Measurements from ENCODE around the gene RUSC1.
"Not testable (repeated sequence)": the region's sequence is repeated elsewhere in the genome, so short reads cannot be mapped to it uniquely, and the experiment has no call there.

RUSC1 gene

GRCh38 chr1:155326020-155326526 is 5.4 kb downstream of the RUSC1 start:
- Histone ChIP-seq H3K4me3 (ENCODE audit: low read length) (no peak overlapping the region), H3K18ac (ENCODE audit: low read length) (no peak overlapping the region), H2AK5ac (ENCODE audit: low read length) (no peak overlapping the region), H3K4me1 (ENCODE audit: control insufficient read depth, low read depth, low read length) (peaks cover 6% of the 10 kb centered on the region), H2BK120ac (ENCODE audit: low read depth, low read length) (no peak overlapping the region), H2BK5ac (ENCODE audit: low read length) (no peak overlapping the region), H4K5ac (ENCODE audit: low read length) (no peak overlapping the region), H2BK15ac (replicated peaks; ENCODE audit: low read depth) (no peak overlapping the region), H3K23ac (ENCODE audit: low read length) (no peak overlapping the region), H3K36me3 (ENCODE audit: control insufficient read depth, insufficient read depth, low read length) (peaks cover 7% of the 10 kb centered on the region), H3K4ac (ENCODE audit: low read depth, low read length) (no peak overlapping the region), H3K56ac (ENCODE audit: low read length) (peak overlapping the region; percentile 95), H3K9ac (ENCODE audit: low read length) (peak overlapping the region; percentile 93), H4K8ac (ENCODE audit: low read depth, low read length) (no peak overlapping the region), H3K79me2 (ENCODE audit: control insufficient read depth, insufficient read depth, low read length) (no peaks in the 10 kb centered on the region), H3K27ac (ENCODE audit: low read depth, low read length) (no peak overlapping the region), H3K4me2 (ENCODE audit: low read length) (no peak overlapping the region), H3K27me3 (ENCODE audit: insufficient read depth, low read length, poor library complexity) (no peaks in the 10 kb centered on the region), H3K79me1 (ENCODE audit: low read length) (peaks cover 4% of the 10 kb centered on the region)
- no CpG with 5 or more reads among the region's 6 CpGs for WGBS (ENCODE audit: extremely low coverage, insufficient coverage, low lambda C conversion rate)
- no peak for DNase-seq

DNA sequence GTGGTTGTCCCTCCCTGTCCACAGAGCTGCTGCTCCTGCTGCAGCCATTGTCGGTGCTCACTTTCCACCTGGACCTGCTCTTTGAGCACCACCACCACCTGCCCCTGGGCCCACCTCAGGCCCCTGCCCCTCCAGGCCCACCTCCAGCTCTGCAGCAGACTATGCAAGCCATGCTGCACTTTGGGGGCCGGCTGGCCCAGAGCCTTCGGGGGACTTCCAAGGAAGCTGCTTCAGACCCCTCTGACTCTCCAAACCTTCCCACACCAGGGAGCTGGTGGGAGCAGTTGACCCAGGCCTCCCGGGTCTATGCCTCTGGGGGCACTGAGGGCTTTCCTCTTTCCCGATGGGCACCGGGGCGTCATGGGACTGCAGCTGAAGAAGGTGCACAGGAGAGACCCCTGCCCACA is 5.9 kb downstream of the RUSC1 start:
- H3K4me3 ChIP-seq (ENCODE audit: low read length), result no peak overlapping the region
- no peak overlapping the region for H2AK5ac ChIP-seq (ENCODE audit: low read length)
- DNase-seq, result no peak
- no peak overlapping the region for H3K27ac ChIP-seq (ENCODE audit: low read depth, low read length)
- H3K36me3 ChIP-seq (ENCODE audit: control insufficient read depth, insufficient read depth, low read length), result peaks cover 7% of the 10 kb centered on the region
- no peak overlapping the region for H2BK15ac ChIP-seq (replicated peaks; ENCODE audit: low read depth)
- no peak overlapping the region for H4K8ac ChIP-seq (ENCODE audit: low read depth, low read length)
- no peaks in the 10 kb centered on the region for H3K79me2 ChIP-seq (ENCODE audit: control insufficient read depth, insufficient read depth, low read length)
- no peak overlapping the region for H2BK5ac ChIP-seq (ENCODE audit: low read length)
- no peak overlapping the region for H3K4me2 ChIP-seq (ENCODE audit: low read length)
- no peak overlapping the region for H4K5ac ChIP-seq (ENCODE audit: low read length)
- no peak overlapping the region for H3K9ac ChIP-seq (ENCODE audit: low read length)
- no peak overlapping the region for H3K56ac ChIP-seq (ENCODE audit: low read length)
- H3K23ac ChIP-seq (ENCODE audit: low read length), result no peak overlapping the region
- H2BK120ac ChIP-seq (ENCODE audit: low read depth, low read length), result no peak overlapping the region
- no peaks in the 10 kb centered on the region for H3K27me3 ChIP-seq (ENCODE audit: insufficient read depth, low read length, poor library complexity)
- H3K4ac ChIP-seq (ENCODE audit: low read depth, low read length), result no peak overlapping the region
- no peak overlapping the region for H3K18ac ChIP-seq (ENCODE audit: low read length)
- H3K79me1 ChIP-seq (ENCODE audit: low read length), result peaks cover 4% of the 10 kb centered on the region
- WGBS (ENCODE audit: extremely low coverage, insufficient coverage, low lambda C conversion rate), result no CpG with 5 or more reads among the region's 7 CpGs
- peaks cover 6% of the 10 kb centered on the region for H3K4me1 ChIP-seq (ENCODE audit: control insufficient read depth, low read depth, low read length)

GRCh38 chr1:155327981-155328380 is 7.3 kb downstream of the RUSC1 start:
- Histone ChIP-seq H3K4ac (ENCODE audit: low read depth, low read length) (no peak overlapping the region), H3K27me3 (ENCODE audit: insufficient read depth, low read length, poor library complexity) (no peaks in the 10 kb centered on the region), H3K4me3 (ENCODE audit: low read length) (no peak overlapping the region), H2AK5ac (ENCODE audit: low read length) (no peak overlapping the region), H2BK5ac (ENCODE audit: low read length) (no peak overlapping the region), H3K79me1 (ENCODE audit: low read length) (peaks cover 4% of the 10 kb centered on the region), H3K4me1 (ENCODE audit: control insufficient read depth, low read depth, low read length) (peaks cover 2% of the 10 kb centered on the region), H3K18ac (ENCODE audit: low read length) (no peak overlapping the region), H4K5ac (ENCODE audit: low read length) (no peak overlapping the region), H2BK120ac (ENCODE audit: low read depth, low read length) (no peak overlapping the region), H2BK15ac (replicated peaks; ENCODE audit: low read depth) (no peak overlapping the region), H3K56ac (ENCODE audit: low read length) (no peak overlapping the region), H4K8ac (ENCODE audit: low read depth, low read length) (no peak overlapping the region), H3K79me2 (ENCODE audit: control insufficient read depth, insufficient read depth, low read length) (no peaks in the 10 kb centered on the region), H3K23ac (ENCODE audit: low read length) (no peak overlapping the region), H3K9ac (ENCODE audit: low read length) (no peak overlapping the region), H3K36me3 (ENCODE audit: control insufficient read depth, insufficient read depth, low read length) (peaks cover 7% of the 10 kb centered on the region), H3K27ac (ENCODE audit: low read depth, low read length) (no peak overlapping the region), H3K4me2 (ENCODE audit: low read length) (no peak overlapping the region)
- WGBS (ENCODE audit: extremely low coverage, insufficient coverage, low lambda C conversion rate), result no CpG with 5 or more reads among the region's 4 CpGs
- no peak for DNase-seq

DNA sequence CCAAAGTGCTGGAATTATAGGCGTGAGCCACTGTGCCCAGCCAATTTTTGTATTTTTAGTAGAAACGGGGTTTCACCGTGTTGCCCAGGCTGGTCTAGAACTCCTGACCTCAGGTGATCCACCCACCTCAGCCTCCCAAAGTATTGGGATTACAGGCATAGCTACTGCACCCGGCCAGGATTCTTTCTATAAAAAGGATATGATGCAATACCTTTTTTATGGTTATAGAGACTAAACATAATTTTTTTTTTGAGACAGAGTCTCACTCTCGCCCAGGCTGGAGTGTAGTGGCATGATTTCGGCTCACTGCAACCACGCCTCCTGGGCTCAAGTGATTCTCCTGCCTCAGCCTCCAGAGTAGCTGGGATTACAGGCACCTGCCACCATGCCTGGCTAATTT is 8.2 kb downstream of the RUSC1 start:
- H3K27ac ChIP-seq (ENCODE audit: low read depth, low read length), result not testable (repeated sequence)

GRCh38 chr1:155329980-155330598 is 9.4 kb downstream of the RUSC1 start:
- no CpG with 5 or more reads among the region's 11 CpGs for WGBS (ENCODE audit: extremely low coverage, insufficient coverage, low lambda C conversion rate)
- H3K4me3 ChIP-seq (ENCODE audit: low read length), result no peak overlapping the region

More for the DNA sequence above, 8.2 kb downstream of the RUSC1 start:
- H3K79me1 ChIP-seq (ENCODE audit: low read length); H2AK5ac ChIP-seq (ENCODE audit: low read length); H3K4me1 ChIP-seq (ENCODE audit: control insufficient read depth, low read depth, low read length); H3K23ac ChIP-seq (ENCODE audit: low read length); H3K9ac ChIP-seq (ENCODE audit: low read length); H2BK15ac ChIP-seq (replicated peaks; ENCODE audit: low read depth); H3K56ac ChIP-seq (ENCODE audit: low read length); H3K27me3 ChIP-seq (ENCODE audit: insufficient read depth, low read length, poor library complexity); H3K36me3 ChIP-seq (ENCODE audit: control insufficient read depth, insufficient read depth, low read length); DNase-seq; H2BK120ac ChIP-seq (ENCODE audit: low read depth, low read length); H3K4me3 ChIP-seq (ENCODE audit: low read length); H3K4ac ChIP-seq (ENCODE audit: low read depth, low read length); H4K5ac ChIP-seq (ENCODE audit: low read length); H2BK5ac ChIP-seq (ENCODE audit: low read length); H4K8ac ChIP-seq (ENCODE audit: low read depth, low read length); H3K79me2 ChIP-seq (ENCODE audit: control insufficient read depth, insufficient read depth, low read length); H3K18ac ChIP-seq (ENCODE audit: low read length); H3K4me2 ChIP-seq (ENCODE audit: low read length): not testable (repeated sequence)
- no CpG with 5 or more reads among the region's 7 CpGs for WGBS (ENCODE audit: extremely low coverage, insufficient coverage, low lambda C conversion rate)

DNA sequence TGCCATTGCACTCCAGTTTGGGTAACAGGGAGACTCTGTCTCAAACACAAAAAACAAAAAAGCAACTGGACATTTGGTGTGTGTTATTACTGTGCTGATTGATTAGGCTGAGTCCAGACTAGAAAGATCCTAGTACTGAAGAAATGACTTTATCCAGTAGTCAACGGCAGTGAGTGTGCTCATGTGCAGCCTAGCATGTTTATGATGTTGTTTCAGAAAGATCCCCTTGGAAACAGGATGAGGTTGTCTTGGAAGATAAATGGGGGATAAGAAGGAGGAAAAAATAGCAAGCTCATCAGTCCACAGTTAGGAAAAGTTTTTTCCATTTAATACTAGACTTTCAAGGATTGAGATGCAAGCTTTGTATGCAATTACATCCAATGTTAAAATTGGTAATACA is 14.3 kb downstream of the RUSC1 start:
- H4K8ac ChIP-seq (ENCODE audit: low read depth, low read length), result no peak overlapping the region
- no peak overlapping the region for H2BK5ac ChIP-seq (ENCODE audit: low read length)
- H3K4me2 ChIP-seq (ENCODE audit: low read length), result no peak overlapping the region
- peaks cover 10% of the 10 kb centered on the region for H3K36me3 ChIP-seq (ENCODE audit: control insufficient read depth, insufficient read depth, low read length)
- H3K79me1 ChIP-seq (ENCODE audit: low read length), result no peaks in the 10 kb centered on the region
- H3K79me2 ChIP-seq (ENCODE audit: control insufficient read depth, insufficient read depth, low read length), result no peaks in the 10 kb centered on the region
- H3K23ac ChIP-seq (ENCODE audit: low read length), result no peak overlapping the region
- no CpG with 5 or more reads among the region's 1 CpG for WGBS (ENCODE audit: extremely low coverage, insufficient coverage, low lambda C conversion rate)
- no peak overlapping the region for H2BK15ac ChIP-seq (replicated peaks; ENCODE audit: low read depth)
- H3K27me3 ChIP-seq (ENCODE audit: insufficient read depth, low read length, poor library complexity), result no peaks in the 10 kb centered on the region
- H3K56ac ChIP-seq (ENCODE audit: low read length), result no peak overlapping the region
- H3K4me1 ChIP-seq (ENCODE audit: control insufficient read depth, low read depth, low read length), result no peaks in the 10 kb centered on the region
- no peak overlapping the region for H2BK120ac ChIP-seq (ENCODE audit: low read depth, low read length)
- no peak overlapping the region for H3K18ac ChIP-seq (ENCODE audit: low read length)
- no peak overlapping the region for H4K5ac ChIP-seq (ENCODE audit: low read length)
- no peak overlapping the region for H3K4ac ChIP-seq (ENCODE audit: low read depth, low read length)
- no peak overlapping the region for H3K4me3 ChIP-seq (ENCODE audit: low read length)
- no peak overlapping the region for H3K9ac ChIP-seq (ENCODE audit: low read length)
- no peak overlapping the region for H3K27ac ChIP-seq (ENCODE audit: low read depth, low read length)
- DNase-seq, result no peak
- no peak overlapping the region for H2AK5ac ChIP-seq (ENCODE audit: low read length)

More at GRCh38 chr1:155329980-155330598, 9.4 kb downstream of the RUSC1 start:
- Histone ChIP-seq H3K27me3 (ENCODE audit: insufficient read depth, low read length, poor library complexity) (no peaks in the 10 kb centered on the region), H3K23ac (ENCODE audit: low read length) (no peak overlapping the region), H2BK120ac (ENCODE audit: low read depth, low read length) (no peak overlapping the region), H3K4me1 (ENCODE audit: control insufficient read depth, low read depth, low read length) (peaks cover 2% of the 10 kb centered on the region), H3K56ac (ENCODE audit: low read length) (no peak overlapping the region), H2BK5ac (ENCODE audit: low read length) (no peak overlapping the region), H2AK5ac (ENCODE audit: low read length) (no peak overlapping the region), H4K8ac (ENCODE audit: low read depth, low read length) (no peak overlapping the region), H2BK15ac (replicated peaks; ENCODE audit: low read depth) (no peak overlapping the region), H3K79me2 (ENCODE audit: control insufficient read depth, insufficient read depth, low read length) (no peaks in the 10 kb centered on the region), H3K4ac (ENCODE audit: low read depth, low read length) (no peak overlapping the region), H3K4me2 (ENCODE audit: low read length) (no peak overlapping the region), H3K36me3 (ENCODE audit: control insufficient read depth, insufficient read depth, low read length) (peaks cover 7% of the 10 kb centered on the region), H3K9ac (ENCODE audit: low read length) (no peak overlapping the region), H4K5ac (ENCODE audit: low read length) (no peak overlapping the region), H3K18ac (ENCODE audit: low read length) (no peak overlapping the region), H3K27ac (ENCODE audit: low read depth, low read length) (no peak overlapping the region), H3K79me1 (ENCODE audit: low read length) (peaks cover 4% of the 10 kb centered on the region)
- no peak for DNase-seq

Measured in mesendoderm (in vitro differentiated cells).